HFFc6 (cell line): Measurements from ENCODE around the gene MYO1D. TPM values are rescaled to one million over a fixed set of nuclear protein-coding genes. Genes with fewer than 3 reads are reported as not detected.

Experiments used
- DNase-seq: peaks from one replicate; pipeline ENCODE4 v3.0.0-alpha.2; 2018
- H3K27ac Mint-ChIP-seq: 2 replicates; pipeline ENCODE4 v1.8.0; 2020; ENCODE audit warnings: mild to moderate bottlenecking, mixed read lengths
- H3K27me3 Mint-ChIP-seq: 2 replicates; pipeline ENCODE4 v1.8.0; 2021; ENCODE audit warnings: mild to moderate bottlenecking, moderate library complexity, mixed read lengths; ENCODE audit not compliant: insufficient read depth
- H3K36me3 Mint-ChIP-seq: 2 replicates; pipeline ENCODE4 v1.8.0; 2021; ENCODE audit warnings: low read depth, mixed read lengths
- H3K4me1 Mint-ChIP-seq: 2 replicates; pipeline ENCODE4 v1.8.0; 2020; ENCODE audit warnings: low read depth, mixed read lengths
- H3K4me3 Mint-ChIP-seq: 2 replicates; pipeline ENCODE4 v1.8.0; 2020; ENCODE audit warnings: mild to moderate bottlenecking, moderate library complexity, mixed read lengths
- H3K9me3 Mint-ChIP-seq: 2 replicates; pipeline ENCODE4 v1.8.0; 2020; ENCODE audit warnings: mild to moderate bottlenecking, mixed read lengths
- CTCF ChIP-seq: fragments of 200-600 bp; sonication (generic); IDR thresholded peaks from 2 replicates; pipeline ENCODE4 v1.5.0; 2021; ENCODE audit warnings: antibody characterized with exemption, mild to moderate bottlenecking
- total RNA-seq, 6 experiments: library from RNA; stranded (reverse); fragmentation: NEBNext Ultra II Directional; extraction: Animal tissue kit (Norgen Biotek cat#: 25700); gene quantifications; 2 replicates in 1 of 6; 3 replicates in 5 of 6; pipeline ENCODE4 v1.2.3, GENCODE V29; 2021

The MYO1D gene
- total RNA-seq, 6 experiments from 2014 or later, result 3.8 to 28.8 (median 4.8) TPM

GRCh38 chr17:32870969-32871368 lies 6.0 kb downstream of the MYO1D start:
- Mint-ChIP-seq H3K27ac (peak overlapping the region; percentile 1; the same call in 1 of the 2 replicates), H3K36me3 (no peaks in the 10 kb centered on the region), H3K4me1 (peaks cover 39% of the 10 kb centered on the region), H3K9me3 (no peaks in the 10 kb centered on the region), H3K4me3 (no peak overlapping the region; the same call in 1 of the 2 replicates), H3K27me3 (peaks cover 1% of the 10 kb centered on the region)
- peak; percentile 46 for DNase-seq
- TF ChIP-seq CTCF, result no peak

- DNase-seq, result peak; percentile 21
- no peaks in the 10 kb centered on the region for H3K9me3 Mint-ChIP-seq
- H3K27me3 Mint-ChIP-seq, result peaks cover 1% of the 10 kb centered on the region
- H3K4me3 Mint-ChIP-seq, result peak overlapping the region; percentile 68; the same call in 1 of the 2 replicates
- H3K36me3 Mint-ChIP-seq, result no peaks in the 10 kb centered on the region
- TF ChIP-seq CTCF, result no peak
- H3K27ac Mint-ChIP-seq, result peak overlapping the region; percentile 60; the same call in 1 of the 2 replicates
- H3K4me1 Mint-ChIP-seq, result peaks cover 36% of the 10 kb centered on the region; the same call in 1 of the 2 replicates
These were observed 6.8 kb downstream of the MYO1D start for GRCh38 chr17:32870027-32870670.

DNA sequence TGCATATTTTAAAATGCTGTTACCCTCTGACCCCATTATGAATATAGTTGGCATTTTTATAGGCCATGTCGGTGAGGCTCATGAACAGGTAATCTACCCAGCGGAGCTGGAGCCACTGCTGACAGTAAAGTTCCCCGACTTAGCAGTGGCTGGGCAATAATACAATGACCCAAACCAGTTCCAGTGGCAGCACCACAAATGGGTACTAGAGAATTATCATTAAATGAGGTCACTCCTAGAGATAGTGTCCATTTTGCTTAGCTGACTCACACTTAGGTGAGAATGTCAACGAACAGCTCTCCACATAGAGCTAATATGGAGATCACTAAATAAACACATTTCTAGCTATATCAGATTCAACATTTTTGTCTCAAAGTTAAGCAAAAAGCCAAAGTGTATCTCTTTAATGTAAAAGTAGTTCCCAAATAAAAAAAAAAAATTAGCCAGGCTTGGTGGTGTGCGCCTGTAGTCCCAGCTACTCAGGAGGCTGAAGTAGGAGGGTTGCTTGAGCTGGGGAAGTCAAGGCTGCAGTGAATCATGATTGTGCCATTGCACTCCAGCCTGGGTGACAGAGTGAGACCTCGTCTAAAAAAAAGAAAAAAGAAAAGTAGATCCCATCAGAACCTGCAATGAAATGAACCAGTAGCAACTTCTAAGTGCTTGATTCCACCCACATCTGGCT lies 7.4 kb downstream of the MYO1D start:
- H3K4me3 Mint-ChIP-seq, result peak overlapping the region; percentile 68; the same call in 1 of the 2 replicates
- TF ChIP-seq CTCF, result no peak
- H3K9me3 Mint-ChIP-seq, result no peaks in the 10 kb centered on the region
- peaks cover 1% of the 10 kb centered on the region for H3K27me3 Mint-ChIP-seq
- peaks cover 36% of the 10 kb centered on the region; the same call in 1 of the 2 replicates for H3K4me1 Mint-ChIP-seq
- DNase-seq, result no peak
- H3K27ac Mint-ChIP-seq, result peak overlapping the region; percentile 60; the same call in 1 of the 2 replicates
- H3K36me3 Mint-ChIP-seq, result no peaks in the 10 kb centered on the region

GRCh38 chr17:32865141-32865540 lies 11.8 kb downstream of the MYO1D start:
- Mint-ChIP-seq H3K27me3 (peaks cover 1% of the 10 kb centered on the region), H3K4me3 (no peak overlapping the region), H3K4me1 (peaks cover 37% of the 10 kb centered on the region), H3K9me3 (no peaks in the 10 kb centered on the region), H3K36me3 (no peaks in the 10 kb centered on the region), H3K27ac (no peak overlapping the region)
- TF ChIP-seq CTCF, result no peak
- DNase-seq, result no peak

- Mint-ChIP-seq H3K27ac (peak overlapping the region; percentile 62; the same call in 1 of the 2 replicates), H3K4me3 (no peak overlapping the region), H3K4me1 (peaks cover 24% of the 10 kb centered on the region), H3K9me3 (no peaks in the 10 kb centered on the region), H3K36me3 (no peaks in the 10 kb centered on the region), H3K27me3 (peaks cover 1% of the 10 kb centered on the region)
- TF ChIP-seq CTCF, result no peak
- DNase-seq, result no peak
These were observed 13.4 kb downstream of the MYO1D start for GRCh38 chr17:32863559-32863958.
